ENCODE results near the gene HBS1L. TPM values are rescaled to one million over a fixed set of nuclear protein-coding genes. Genes with fewer than 3 reads are reported as not detected.

The HBS1L gene
- total and polyA plus RNA-seq, 9 donors: 25.4 to 68.1 (median 55.9) TPM

DNA sequence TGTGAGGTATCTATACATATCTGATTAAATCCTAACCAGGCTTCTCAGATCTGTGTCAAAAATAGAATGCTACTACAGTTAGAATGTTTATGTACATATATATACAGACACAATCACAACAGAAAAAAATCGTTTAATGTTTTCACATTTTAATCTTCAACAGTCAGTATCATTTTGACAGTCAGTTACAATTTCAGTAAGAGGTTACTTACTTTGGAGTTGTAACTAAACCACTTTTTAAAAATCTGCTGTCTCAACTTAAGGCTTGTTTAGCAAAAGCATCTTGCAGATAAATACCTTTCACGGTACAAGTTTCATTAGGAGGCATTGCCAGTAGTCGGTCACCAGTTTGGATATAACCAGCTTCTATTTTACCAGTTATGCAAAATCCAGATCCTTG, 72.5 kb downstream of the HBS1L start:
- H3K4me3 ChIP-seq: no peak overlapping the region
- peaks cover under 1% of the 10 kb centered on the region for H3K27me3 ChIP-seq
- no peaks in the 10 kb centered on the region for H3K4me1 ChIP-seq (ENCODE audit: insufficient read depth)
- WGBS, 3 donors: 73 to 88% (median 76%) methylated on average over 3 of the region's 3 CpGs
- H3K36me3 ChIP-seq: no peaks in the 10 kb centered on the region
- DNase-seq: no peak
- no peak overlapping the region for H3K27ac ChIP-seq
- no peaks in the 10 kb centered on the region for H3K9me3 ChIP-seq
- intact Hi-C loops (cut with DNase I): no loop called here
- no peak for TF ChIP-seq EP300 (IDR thresholded peaks at IDR 0.05)

DNA sequence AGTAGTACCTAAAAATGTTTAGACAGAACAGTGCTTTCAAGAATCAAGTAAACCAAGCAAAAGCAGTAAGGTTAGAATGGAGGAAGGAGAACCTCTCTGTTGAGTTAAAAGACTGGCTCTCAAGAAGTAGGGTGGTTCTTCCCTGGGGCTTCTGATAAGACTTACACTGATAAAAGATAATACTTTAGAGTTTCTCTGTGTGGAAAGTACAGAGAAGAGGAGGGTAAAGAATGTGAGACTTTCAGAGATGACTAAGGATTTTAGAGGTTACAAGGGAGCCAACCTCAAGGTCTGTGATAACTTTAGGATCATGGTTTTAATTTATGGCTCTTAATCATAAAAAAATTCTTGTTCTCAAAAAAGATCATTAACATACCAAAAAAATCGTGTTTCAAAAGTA, 73.8 kb downstream of the HBS1L start:
- H3K36me3 ChIP-seq: no peaks in the 10 kb centered on the region
- no peak overlapping the region for H3K27ac ChIP-seq
- no peaks in the 10 kb centered on the region for H3K4me1 ChIP-seq (ENCODE audit: insufficient read depth)
- H3K9me3 ChIP-seq: no peaks in the 10 kb centered on the region
- TF ChIP-seq, protein P1, sequence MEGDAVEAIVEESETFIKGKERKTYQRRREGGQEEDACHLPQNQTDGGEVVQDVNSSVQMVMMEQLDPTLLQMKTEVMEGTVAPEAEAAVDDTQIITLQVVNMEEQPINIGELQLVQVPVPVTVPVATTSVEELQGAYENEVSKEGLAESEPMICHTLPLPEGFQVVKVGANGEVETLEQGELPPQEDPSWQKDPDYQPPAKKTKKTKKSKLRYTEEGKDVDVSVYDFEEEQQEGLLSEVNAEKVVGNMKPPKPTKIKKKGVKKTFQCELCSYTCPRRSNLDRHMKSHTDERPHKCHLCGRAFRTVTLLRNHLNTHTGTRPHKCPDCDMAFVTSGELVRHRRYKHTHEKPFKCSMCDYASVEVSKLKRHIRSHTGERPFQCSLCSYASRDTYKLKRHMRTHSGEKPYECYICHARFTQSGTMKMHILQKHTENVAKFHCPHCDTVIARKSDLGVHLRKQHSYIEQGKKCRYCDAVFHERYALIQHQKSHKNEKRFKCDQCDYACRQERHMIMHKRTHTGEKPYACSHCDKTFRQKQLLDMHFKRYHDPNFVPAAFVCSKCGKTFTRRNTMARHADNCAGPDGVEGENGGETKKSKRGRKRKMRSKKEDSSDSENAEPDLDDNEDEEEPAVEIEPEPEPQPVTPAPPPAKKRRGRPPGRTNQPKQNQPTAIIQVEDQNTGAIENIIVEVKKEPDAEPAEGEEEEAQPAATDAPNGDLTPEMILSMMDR (IDR thresholded peaks at IDR 0.05): no peak
- TF ChIP-seq EP300 (IDR thresholded peaks at IDR 0.05) (no peak), POLR2A (IDR thresholded peaks at IDR 0.05) (no peak)
- no peaks in the 10 kb centered on the region for H3K27me3 ChIP-seq
- 25 to 41% (median 38%) methylated on average over 1 of the region's 1 CpG for WGBS, 3 donors
- no peak overlapping the region for H3K4me3 ChIP-seq
- no peak for DNase-seq
- intact Hi-C loops (cut with DNase I): no loop called here

DNA sequence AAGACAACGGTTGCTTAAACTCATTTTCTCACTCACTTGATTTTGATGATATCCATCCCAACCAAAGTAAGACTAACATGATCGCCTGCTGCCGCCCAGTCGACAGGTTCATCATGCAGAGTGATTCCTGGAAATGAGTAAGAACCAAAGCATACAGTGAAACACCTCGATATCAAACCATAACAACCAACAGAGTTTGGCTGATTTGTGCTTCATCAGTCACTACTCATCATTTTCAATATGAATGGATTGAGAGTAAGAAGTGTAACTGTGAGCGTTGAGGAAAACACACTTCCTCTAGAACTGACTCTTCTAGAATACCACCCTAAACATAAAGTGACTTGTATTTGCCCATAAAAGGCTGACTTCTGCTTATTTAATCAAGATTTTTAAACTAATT, 75.5 kb downstream of the HBS1L start:
- WGBS, 3 donors: 95 to 99% (median 97%) methylated on average over 6 of the region's 6 CpGs
- H3K27me3 ChIP-seq: no peaks in the 10 kb centered on the region
- H3K4me1 ChIP-seq (ENCODE audit: insufficient read depth): no peaks in the 10 kb centered on the region
- no peak for TF ChIP-seq EP300 (IDR thresholded peaks at IDR 0.05)
- TF ChIP-seq POLR2A (IDR thresholded peaks at IDR 0.05): no peak
- TF ChIP-seq, protein P1 (IDR thresholded peaks at IDR 0.05): no peak
- intact Hi-C loops (cut with DNase I): no loop called here
- H3K36me3 ChIP-seq: no peaks in the 10 kb centered on the region
- H3K9me3 ChIP-seq: no peaks in the 10 kb centered on the region
- no peak overlapping the region for H3K4me3 ChIP-seq
- DNase-seq: no peak
- no peak overlapping the region for H3K27ac ChIP-seq

DNA sequence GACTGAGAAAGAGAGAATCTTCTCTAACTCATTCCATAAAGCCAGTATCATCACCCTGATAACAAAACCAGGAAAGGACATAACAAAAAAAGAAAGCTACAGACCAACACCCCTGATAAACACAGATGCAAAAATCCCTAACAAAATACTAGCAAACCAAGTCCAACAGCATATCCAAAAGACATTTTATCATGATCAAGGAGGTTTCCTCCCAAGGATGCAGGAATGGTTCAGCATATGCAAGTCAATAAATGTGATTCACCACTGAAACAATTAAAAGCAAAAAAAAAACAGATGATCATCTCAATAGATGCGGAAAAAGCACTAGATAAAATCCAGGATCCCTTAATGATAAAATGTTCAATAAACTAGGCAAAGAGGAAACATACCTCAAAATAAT, 80.3 kb downstream of the HBS1L start:
- Histone ChIP-seq H3K4me1 (ENCODE audit: insufficient read depth) (no peaks in the 10 kb centered on the region), H3K4me3 (no peak overlapping the region), H3K36me3 (no peaks in the 10 kb centered on the region), H3K27me3 (no peaks in the 10 kb centered on the region), H3K9me3 (no peaks in the 10 kb centered on the region), H3K27ac (no peak overlapping the region)
- intact Hi-C loops (cut with DNase I): no loop called here
- 97 to 100% (median 97%) methylated on average over 1 of the region's 1 CpG for WGBS, 3 donors
- TF ChIP-seq, protein P1 (IDR thresholded peaks at IDR 0.05): no peak
- no peak for TF ChIP-seq POLR2A (IDR thresholded peaks at IDR 0.05)
- no peak for TF ChIP-seq EP300 (IDR thresholded peaks at IDR 0.05)
- no peak for DNase-seq

DNA sequence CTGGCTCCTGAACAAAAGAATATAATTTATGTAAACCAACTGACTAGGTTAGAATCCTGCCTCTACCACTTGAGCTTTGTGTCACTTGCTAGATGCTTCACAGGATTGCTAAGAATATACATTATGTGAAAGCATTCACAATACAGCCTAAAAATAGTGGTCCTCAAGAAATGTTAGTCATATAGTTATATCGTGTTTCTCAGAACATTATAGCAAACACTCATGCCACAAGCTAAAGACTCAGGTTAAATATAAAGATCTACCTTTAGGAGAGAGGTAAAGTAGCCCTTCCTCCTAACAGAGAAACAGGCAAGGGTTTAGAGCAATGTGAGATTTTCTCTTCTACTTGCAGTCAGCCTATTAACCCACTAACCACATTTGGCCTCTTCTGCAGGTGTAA, 86.9 kb downstream of the HBS1L start:
- 79 to 93% (median 91%) methylated on average over 1 of the region's 1 CpG for WGBS, 3 donors
- intact Hi-C loops (cut with DNase I): no loop called here
- DNase-seq: no peak
- TF ChIP-seq POLR2A (IDR thresholded peaks at IDR 0.05): no peak
- TF ChIP-seq EP300 (IDR thresholded peaks at IDR 0.05): no peak
- TF ChIP-seq, protein P1 (IDR thresholded peaks at IDR 0.05): no peak
- H3K27me3 ChIP-seq: no peaks in the 10 kb centered on the region
- H3K9me3 ChIP-seq: no peaks in the 10 kb centered on the region
- no peaks in the 10 kb centered on the region for H3K36me3 ChIP-seq
- no peak overlapping the region for H3K27ac ChIP-seq
- H3K4me1 ChIP-seq (ENCODE audit: insufficient read depth): no peaks in the 10 kb centered on the region
- H3K4me3 ChIP-seq: no peak overlapping the region

All from ovary (tissue), 9 donors.